G401 (cell line): ENCODE data around the gene LRRC28. TPM values are rescaled to one million over a fixed set of nuclear protein-coding genes. Genes with fewer than 3 reads are reported as not detected.

Experiments used
- DNase-seq: peaks from one replicate; pipeline ENCODE4 v3.0.0-alpha.2; 2015; ENCODE audit warnings: low spot score
- in situ Hi-C: cut with HindIII; loops from 2 replicates; pipeline ENCODE4 v1.10.0; 2016; ENCODE audit warnings: low sequenced_read_pairs, mixed read lengths
- total RNA-seq: library from RNA; depleted of rRNA; stranded (reverse); fragments of >200 nt; shearing (Covaris generic); gene quantifications from 2 replicates; pipeline ENCODE4 v1.2.3, GENCODE V29; 2014

LRRC28 gene
- total RNA-seq, 1 experiment from 2014 or later, result 67.0 TPM

- DNase-seq, result no peak
- in situ Hi-C loops, result no loop called here
Measured at GRCh38 chr15:99406716-99407487, 155.6 kb downstream of the LRRC28 start.

- no peak for DNase-seq
- in situ Hi-C loops, result no loop called here
Measured at GRCh38 chr15:99407716-99408115, 156.4 kb downstream of the LRRC28 start.

- in situ Hi-C loops, result no loop called here
- DNase-seq, result peak; percentile 19
Measured at GRCh38 chr15:99408236-99409096, 157.2 kb downstream of the LRRC28 start.

- in situ Hi-C loops, result no loop called here
- DNase-seq, result peak; percentile 66
Measured at GRCh38 chr15:99409097-99409473, 157.8 kb downstream of the LRRC28 start.

- no peak for DNase-seq
- in situ Hi-C loops, result no loop called here
Measured at GRCh38 chr15:99409560-99409959, 158.3 kb downstream of the LRRC28 start.

- DNase-seq, result no peak
- in situ Hi-C loops, result no loop called here
Measured at GRCh38 chr15:99410477-99410876, 159.2 kb downstream of the LRRC28 start.

GRCh38 chr15:99411234-99411633, 160.0 kb downstream of the LRRC28 start:
- in situ Hi-C loops, result no loop called here
- no peak for DNase-seq

- DNase-seq, result no peak
- in situ Hi-C loops, result no loop called here
Measured at GRCh38 chr15:99412082-99412481, 160.8 kb downstream of the LRRC28 start.

GRCh38 chr15:99412626-99413025, 161.3 kb downstream of the LRRC28 start:
- no peak for DNase-seq
- in situ Hi-C loops, result no loop called here

- in situ Hi-C loops, result no loop called here
- no peak for DNase-seq
Measured at GRCh38 chr15:99413955-99414754, 162.9 kb downstream of the LRRC28 start.

GRCh38 chr15:99414755-99415731, 163.8 kb downstream of the LRRC28 start:
- DNase-seq, result no peak
- in situ Hi-C loops, result no loop called here

- no peak for DNase-seq
Measured at GRCh38 chr15:99416191-99417188, 165.2 kb downstream of the LRRC28 start.

GRCh38 chr15:99421172-99421656, 169.9 kb downstream of the LRRC28 start:
- DNase-seq, result no peak
- in situ Hi-C loops, result no loop called here

More at GRCh38 chr15:99416191-99417188, 165.2 kb downstream of the LRRC28 start:
- in situ Hi-C loops, result no loop called here

- in situ Hi-C loops, result no loop called here
Measured at GRCh38 chr15:99421758-99422157, 170.5 kb downstream of the LRRC28 start.

GRCh38 chr15:99423186-99424130, 172.2 kb downstream of the LRRC28 start:
- DNase-seq, result no peak
- in situ Hi-C loops, result no loop called here

More at GRCh38 chr15:99421758-99422157, 170.5 kb downstream of the LRRC28 start:
- no peak for DNase-seq

- DNase-seq, result no peak
- in situ Hi-C loops, result no loop called here
Measured at GRCh38 chr15:99424131-99424571, 172.9 kb downstream of the LRRC28 start.
